HG03097 (cell line): ENCODE data around the gene CFAP53.
A peak's percentile ranks its signal among the peaks of the same experiment; 100 is the strongest.

ENCODE experiments used
- ATAC-seq: cut with Tn5 transposase; IDR thresholded peaks from one replicate; pipeline ENCODE4 v1.9.1; 2021; ENCODE audit not compliant: unreplicated experiment, low FRiP score

Gene CFAP53

GRCh38 chr18:50196261-50196660, 70.0 kb downstream of the CFAP53 start:
- no peak for ATAC-seq

- no peak for ATAC-seq
These were observed 70.6 kb downstream of the CFAP53 start for GRCh38 chr18:50195689-50196088.

GRCh38 chr18:50194631-50195532, 71.4 kb downstream of the CFAP53 start, which contains the start of gene MYO5B:
TSS of gene MYO5B (minus strand) at chr18:50195147. CDS start at chr18:50194793, 354 bp downstream.
- peak; percentile 57 for ATAC-seq

GRCh38 chr18:50193796-50194630, 72.3 kb downstream of the CFAP53 start:
- no peak for ATAC-seq

GRCh38 chr18:50192995-50193795, 73.1 kb downstream of the CFAP53 start:
- no peak for ATAC-seq

- no peak for ATAC-seq
These were observed 75.4 kb downstream of the CFAP53 start for GRCh38 chr18:50190926-50191325.

- no peak for ATAC-seq
These were observed 76.1 kb downstream of the CFAP53 start for GRCh38 chr18:50190236-50190635.

GRCh38 chr18:50189160-50189559, 77.1 kb downstream of the CFAP53 start:
- ATAC-seq = no peak

GRCh38 chr18:50188652-50189051, 77.6 kb downstream of the CFAP53 start:
- no peak for ATAC-seq

GRCh38 chr18:50187659-50188058, 78.6 kb downstream of the CFAP53 start:
- no peak for ATAC-seq

- no peak for ATAC-seq
These were observed 79.9 kb downstream of the CFAP53 start for GRCh38 chr18:50186385-50186784.

- ATAC-seq = no peak
These were observed 82.7 kb downstream of the CFAP53 start for GRCh38 chr18:50183556-50183955.

GRCh38 chr18:50182511-50182910, 83.8 kb downstream of the CFAP53 start:
- ATAC-seq = no peak

- no peak for ATAC-seq
These were observed 84.7 kb downstream of the CFAP53 start for GRCh38 chr18:50181590-50181989.

GRCh38 chr18:50179465-50179864, 86.8 kb downstream of the CFAP53 start:
- no peak for ATAC-seq

- ATAC-seq = no peak
These were observed 88.9 kb downstream of the CFAP53 start for GRCh38 chr18:50177294-50177992.
